PC-3 (cell line): Measurements from ENCODE around the gene EVA1B. TPM values are rescaled to one million over a fixed set of nuclear protein-coding genes. Genes with fewer than 3 reads are reported as not detected.
A peak's percentile ranks its signal among the peaks of the same experiment; 100 is the strongest.

Experiments
- ATAC-seq: fragments of 200-7000 bp; cut with Tn5 transposase; 2 replicates; pipeline ENCODE4 v1.9.1; 2020; ENCODE audit warnings: mild to moderate bottlenecking, moderate library complexity
- BruUV-seq: library from RNA; stranded (reverse); fragments of 400-500 nt; replicated peaks from 2 replicates; lab custom pipeline; 2021; lab: Mats Ljungman, UMichigan
- CTCF ChIA-PET: fragments of 300-600 bp; sonication (Branson Sonifier 250); formaldehyde crosslinking; loops from one replicate; lab custom pipeline; 2022; ENCODE audit warnings: antibody characterized with exemption; lab: Charles Lee
- POLR2A ChIA-PET: fragments of 300-600 bp; sonication (Branson Sonifier 250); formaldehyde crosslinking; loops from one replicate; lab custom pipeline; 2022; ENCODE audit warnings: antibody characterized with exemption; ENCODE audit not compliant: unreplicated experiment; lab: Charles Lee
- DNase-seq: peaks from one replicate; pipeline ENCODE4 v3.0.0-alpha.2; 2015
- H2AFZ ChIP-seq: fragments of 300-600 bp; sonication (generic); 2 replicates; pipeline ENCODE4 v1.6.0; 2016; ENCODE audit warnings: antibody characterized with exemption, low read length
- H3F3A ChIP-seq: fragments of 300-600 bp; sonication (generic); one replicate; pipeline ENCODE4 v1.6.0; 2017; ENCODE audit warnings: antibody characterized with exemption, low read length, control low read depth, mild to moderate bottlenecking; ENCODE audit not compliant: unreplicated experiment
- H3K27ac ChIP-seq: fragments of 300-600 bp; sonication (generic); 2 replicates; pipeline ENCODE4 v1.5.1; 2016; ENCODE audit warnings: mild to moderate bottlenecking, low read length
- H3K27me3 ChIP-seq: fragments of 300-600 bp; sonication (generic); 2 replicates; pipeline ENCODE4 v1.6.1; 2016; ENCODE audit warnings: low read length, mixed read lengths
- H3K36me3 ChIP-seq: fragments of 300-600 bp; sonication (generic); 2 replicates; pipeline ENCODE4 v1.6.1; 2016; ENCODE audit warnings: low read depth, mixed run types, low read length, mixed read lengths
- H3K4me1 ChIP-seq: fragments of 300-600 bp; sonication (generic); 2 replicates; pipeline ENCODE4 v1.5.1; 2016; ENCODE audit warnings: low read length; ENCODE audit not compliant: insufficient read depth
- H3K4me2 ChIP-seq: fragments of 300-600 bp; sonication (generic); 2 replicates; pipeline ENCODE4 v1.6.0; 2016; ENCODE audit warnings: low read length
- H3K4me3 ChIP-seq: fragments of 300-600 bp; sonication (generic); 2 replicates; pipeline ENCODE4 v1.5.1; 2016; ENCODE audit warnings: mild to moderate bottlenecking, low read length, mixed read lengths
- H3K79me2 ChIP-seq: fragments of 300-600 bp; sonication (generic); 2 replicates; pipeline ENCODE4 v1.6.1; 2017; ENCODE audit warnings: low read length, mixed read lengths
- H3K9ac ChIP-seq: fragments of 300-600 bp; sonication (generic); 2 replicates; pipeline ENCODE4 v1.6.0; 2016; ENCODE audit warnings: mild to moderate bottlenecking, low read length
- H3K9me2 ChIP-seq: fragments of 300-600 bp; sonication (generic); replicated peaks from 2 replicates; pipeline ENCODE4 v1.6.1; 2016; ENCODE audit warnings: mixed run types, low read length, mixed read lengths
- H3K9me3 ChIP-seq: fragments of 300-600 bp; sonication (generic); 2 replicates; pipeline ENCODE4 v1.6.1; 2016; ENCODE audit warnings: low read length, mixed read lengths
- H4K20me1 ChIP-seq: fragments of 300-600 bp; sonication (generic); 2 replicates; pipeline ENCODE4 v1.6.1; 2016; ENCODE audit warnings: low read length, mixed read lengths
- CTCF ChIP-seq: fragments of 300-600 bp; sonication (generic); conservative IDR thresholded peaks from 2 replicates; pipeline ENCODE4 v1.5.1; 2017; ENCODE audit warnings: antibody characterized with exemption, low read depth, mild to moderate bottlenecking, low read length
- EZH2 ChIP-seq: fragments of 300-600 bp; sonication (generic); IDR thresholded peaks from one replicate; pipeline ENCODE4 v1.6.1; 2017; ENCODE audit warnings: antibody characterized with exemption, mild to moderate bottlenecking, low read length; ENCODE audit not compliant: unreplicated experiment
- EZH2phosphoT487 ChIP-seq: fragments of 300-600 bp; sonication (generic); IDR thresholded peaks from 2 replicates; pipeline ENCODE4 v1.6.1; 2018; ENCODE audit warnings: mild to moderate bottlenecking, antibody characterized with exemption, low read length, borderline replicate concordance
- intact Hi-C: fragments of 100-400 bp; cut with micrococcal nuclease; formaldehyde crosslinking; loops from 2 replicates; pipeline ENCODE4 v1.9.0; 2023
- total RNA-seq: library from RNA; depleted of rRNA; stranded (reverse); fragments of >200 nt; gene quantifications from 2 replicates; pipeline ENCODE4 v1.2.3, GENCODE V29; 2014

Gene EVA1B
- total RNA-seq, 1 experiment from 2014 or later = 89.1 TPM

GRCh38 chr1:36300526-36300925 lies 22.9 kb downstream of the EVA1B start:
- Histone ChIP-seq H3K9me2 (no peaks in the 10 kb centered on the region), H3K79me2 (peaks cover 15% of the 10 kb centered on the region), H3K9me3 (no peaks in the 10 kb centered on the region), H3K4me3 (peak overlapping the region; percentile 19; the same call in 1 of the 2 replicates), H4K20me1 (0 out of 2 replicates have a peak, but pooled peaks cover 4% of the 10 kb centered on the region), H3K4me2 (peak overlapping the region; percentile 68), H3F3A (peaks cover 11% of the 10 kb centered on the region), H2AFZ (no peak overlapping the region), H3K4me1 (peaks cover 33% of the 10 kb centered on the region), H3K27ac (peak overlapping the region; percentile 86), H3K27me3 (no peaks in the 10 kb centered on the region), H3K9ac (peak overlapping the region; percentile 47), H3K36me3 (peaks cover 51% of the 10 kb centered on the region)
- CTCF ChIA-PET = interaction anchor here (0.5 to 1.1 kb wide), 16 partner anchors 11 to 763 kb away, joined by 3 to 11 read pairs (median 3); partner anchors contain the start of genes THRAP3 and TRAPPC3
- POLR2A ChIA-PET = interaction anchor here (0.6 kb wide), 2 partner anchors 8 to 76 kb away, joined by 4 to 6 read pairs; partner anchors contain the start of gene THRAP3
- DNase-seq (peak; percentile 76), ATAC-seq (peak; percentile 29)
- no TSS peak for BruUV-seq
- TF ChIP-seq EZH2 = no peak
- TF ChIP-seq EZH2phosphoT487 = no peak
- TF ChIP-seq CTCF = no peak
- intact Hi-C loops = loop anchor here (1.0 to 2.0 kb wide), 2 partner anchors 76 to 86 kb away; partner anchors contain the start of gene THRAP3

GRCh38 chr1:36298640-36299039 lies 24.8 kb downstream of the EVA1B start:
- intact Hi-C loops = no loop called here
- H3K36me3 ChIP-seq = peaks cover 56% of the 10 kb centered on the region
- no peak for TF ChIP-seq EZH2
- no peak for TF ChIP-seq CTCF
- TF ChIP-seq EZH2phosphoT487 = no peak
- no peak overlapping the region for H3K4me2 ChIP-seq
- H3K9me2 ChIP-seq = no peaks in the 10 kb centered on the region
- peaks cover 11% of the 10 kb centered on the region for H3F3A ChIP-seq
- no peak overlapping the region for H2AFZ ChIP-seq
- H3K9me3 ChIP-seq = no peaks in the 10 kb centered on the region
- H3K27ac ChIP-seq = no peak overlapping the region
- ChIA-PET POLR2A (no interaction called here), CTCF (no interaction called here)
- H3K27me3 ChIP-seq = no peaks in the 10 kb centered on the region
- H3K79me2 ChIP-seq = peaks cover 15% of the 10 kb centered on the region
- H4K20me1 ChIP-seq = 0 out of 2 replicates have a peak, but pooled peaks cover 4% of the 10 kb centered on the region
- peaks cover 27% of the 10 kb centered on the region for H3K4me1 ChIP-seq
- DNase-seq = no peak
- H3K4me3 ChIP-seq = no peak overlapping the region
- ATAC-seq = no peak
- H3K9ac ChIP-seq = no peak overlapping the region
- BruUV-seq = no TSS peak

- intact Hi-C loops = loop anchor here (2.0 kb wide), 1 partner anchor 124 kb away; no protein-coding TSS in a partner anchor
- Histone ChIP-seq H3K9ac (no peak overlapping the region), H3K4me1 (peaks cover 27% of the 10 kb centered on the region), H3K9me2 (no peaks in the 10 kb centered on the region), H3K79me2 (peaks cover 11% of the 10 kb centered on the region), H3F3A (peaks cover 11% of the 10 kb centered on the region), H3K4me3 (no peak overlapping the region), H3K27me3 (no peaks in the 10 kb centered on the region), H3K27ac (peak overlapping the region; percentile 69), H3K36me3 (peaks cover 51% of the 10 kb centered on the region), H3K9me3 (no peaks in the 10 kb centered on the region), H2AFZ (no peak overlapping the region), H4K20me1 (0 out of 2 replicates have a peak, but pooled peaks cover 4% of the 10 kb centered on the region), H3K4me2 (no peak overlapping the region)
- no TSS peak for BruUV-seq
- CTCF ChIA-PET = no interaction called here
- POLR2A ChIA-PET = interaction anchor here (0.5 kb wide), 1 partner anchor 1085 kb away, joined by 3 read pairs; no protein-coding TSS in a partner anchor
- peak; percentile 63 for DNase-seq
- peak; percentile 29; the same call in 1 of the 2 replicates for ATAC-seq
- TF ChIP-seq EZH2phosphoT487 (no peak), CTCF (no peak), EZH2 (no peak)
Measured at GRCh38 chr1:36297062-36297461, 26.4 kb downstream of the EVA1B start.
